Umbilical cord (tissue), 2 donors: Measurements from ENCODE around the gene ZNF511. TPM values are rescaled to one million over a fixed set of nuclear protein-coding genes. Genes with fewer than 3 reads are reported as not detected.

Experiments used
- DNase-seq: peaks from one replicate; pipeline ENCODE4 v3.0.0-alpha.2; 2015; ENCODE audit warnings: low spot score
- total RNA-seq: library from RNA; depleted of rRNA; stranded (reverse); fragments of >200 nt; gene quantifications from one replicate; pipeline ENCODE4 v1.2.3, GENCODE V29; 2014; ENCODE audit warnings: low replicate concordance; ENCODE audit not compliant: insufficient read depth

The ZNF511 gene
- total RNA-seq, 1 donor from 2014 or later: 41.9 TPM

- no peak for DNase-seq
Observed at GRCh38 chr10:133351408-133352318, 42.9 kb downstream of the ZNF511 start.

GRCh38 chr10:133353202-133353959, 44.7 kb downstream of the ZNF511 start:
- DNase-seq: no peak

- no peak for DNase-seq
Observed at GRCh38 chr10:133353988-133354605, 45.4 kb downstream of the ZNF511 start.

- DNase-seq: no peak
Observed at GRCh38 chr10:133354672-133355240, 46.0 kb downstream of the ZNF511 start.

- no peak for DNase-seq
Observed at GRCh38 chr10:133355266-133355665, 46.6 kb downstream of the ZNF511 start.

DNA sequence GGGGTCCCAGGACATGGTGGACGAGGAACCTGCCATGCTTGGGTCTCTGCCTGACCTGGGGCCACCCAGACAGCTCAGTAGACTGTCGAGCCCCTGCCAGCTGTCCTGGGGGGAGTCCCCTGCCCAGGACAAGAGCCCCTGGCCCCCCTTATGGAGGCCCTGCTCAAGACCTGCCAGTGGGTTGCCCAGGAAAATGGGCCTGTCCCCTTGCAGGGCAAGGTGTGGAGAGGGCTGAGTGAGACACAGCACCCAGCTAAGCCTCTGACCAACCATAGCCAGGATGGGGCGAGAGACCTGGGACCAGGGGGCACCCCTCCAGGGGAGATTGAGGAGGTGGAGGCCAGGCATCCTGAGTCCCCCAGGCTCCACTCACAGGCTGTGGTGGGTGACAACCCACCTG, 47.3 kb downstream of the ZNF511 start:
- DNase-seq: no peak

- no peak for DNase-seq
Observed at GRCh38 chr10:133356549-133357284, 48.0 kb downstream of the ZNF511 start.

DNA sequence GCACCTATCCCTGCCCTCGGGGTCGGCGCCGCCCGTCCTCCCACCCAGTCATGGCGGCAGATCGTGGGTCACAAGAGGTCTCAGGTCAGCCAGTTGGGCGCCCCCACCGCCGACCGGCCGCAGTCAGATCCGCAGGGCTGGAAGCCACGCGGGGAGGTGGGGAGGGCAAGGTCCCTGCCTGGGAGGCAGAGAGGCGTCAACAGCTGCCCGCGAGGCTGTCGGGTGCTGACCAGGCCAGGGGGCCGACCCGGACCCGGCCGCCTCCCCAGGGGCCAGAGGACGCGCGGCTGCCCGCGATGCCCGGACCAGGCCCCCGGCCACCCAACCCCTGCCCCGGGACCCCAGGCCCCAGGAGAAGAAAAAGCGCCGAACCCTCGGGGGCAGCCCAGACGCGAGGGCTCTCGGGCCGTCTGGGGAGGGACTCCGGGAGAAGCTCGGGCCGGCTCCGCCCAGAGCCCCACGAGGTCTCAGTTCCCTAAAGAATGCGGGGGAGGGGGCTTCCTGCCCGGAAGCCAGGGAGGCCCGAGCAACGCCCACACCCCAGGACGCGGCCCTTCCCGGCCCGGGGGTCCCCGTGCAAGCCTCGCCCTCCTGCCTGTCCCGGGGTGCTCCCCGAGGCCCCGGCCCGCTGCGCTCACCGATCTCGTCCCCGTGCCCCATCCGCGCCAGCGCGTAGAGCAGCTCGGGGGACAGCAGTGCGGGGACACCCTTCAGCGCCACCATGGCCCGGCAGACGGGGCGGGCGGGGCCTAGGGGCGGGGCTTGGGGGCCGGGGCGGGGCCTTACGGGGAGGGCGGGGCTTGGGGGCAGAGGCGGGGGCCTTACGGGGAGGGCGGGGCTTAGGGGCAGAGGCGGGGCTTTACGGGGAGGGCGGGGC, 48.8 kb downstream of the ZNF511 start, which contains the start of gene FUOM:
Gene FUOM (minus strand): TSS at position 735 of the 877 bp plus-strand sequence. CDS start 12 bp downstream, at position 723.
- peak; percentile 38 for DNase-seq

GRCh38 chr10:133358162-133358924, 49.6 kb downstream of the ZNF511 start:
- DNase-seq: no peak

DNA sequence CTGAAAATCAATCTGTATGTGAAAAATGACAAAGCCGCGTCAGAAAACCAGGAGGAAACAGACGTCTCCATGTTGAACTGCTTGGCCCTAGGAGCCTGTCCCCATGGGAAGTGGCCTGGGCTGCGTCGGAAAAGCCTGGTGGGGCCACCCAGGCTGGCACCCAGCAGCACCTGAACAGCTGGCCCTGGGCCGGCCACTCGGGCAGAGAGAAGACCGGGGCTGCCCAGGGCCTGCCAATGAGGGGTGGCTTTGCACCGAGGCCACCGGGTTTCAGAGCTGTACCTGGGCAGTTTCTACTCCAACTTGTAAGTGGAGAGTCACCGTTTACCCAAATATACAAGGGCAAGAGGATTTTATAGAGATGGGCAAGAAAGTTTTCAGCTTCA, 50.2 kb downstream of the ZNF511 start:
- DNase-seq: no peak

GRCh38 chr10:133359554-133359971, 50.8 kb downstream of the ZNF511 start:
- peak; percentile 43 for DNase-seq

DNA sequence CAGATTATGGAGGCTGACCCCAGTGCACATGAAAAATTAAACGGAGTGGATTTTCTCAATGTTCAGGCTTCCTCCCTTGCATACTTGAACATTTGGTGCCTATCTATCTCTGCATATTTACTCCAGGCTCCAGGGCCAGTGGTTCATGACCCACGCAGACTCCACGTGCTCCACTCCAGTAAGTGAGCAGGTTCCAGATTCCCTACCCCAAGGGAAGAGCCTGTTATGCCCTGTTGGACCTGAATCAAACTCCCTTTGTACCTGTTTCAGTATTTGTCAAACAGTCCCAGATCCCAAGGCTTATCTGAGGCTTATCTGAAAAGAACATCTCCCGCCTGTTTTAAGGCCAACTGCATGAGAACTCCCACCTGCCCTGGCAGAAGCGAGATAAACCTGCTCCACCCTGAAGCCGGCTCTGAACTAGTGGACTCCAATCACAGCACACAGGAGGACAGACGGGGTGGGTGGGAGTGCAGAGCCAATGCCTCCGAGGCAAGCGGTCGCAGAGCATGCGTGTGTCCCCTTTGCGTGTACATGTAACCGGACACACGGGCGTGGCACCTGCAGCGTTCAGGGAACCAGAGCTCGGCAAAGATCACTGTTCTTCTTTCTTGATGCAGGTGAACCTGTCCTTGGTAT, 51.4 kb downstream of the ZNF511 start:
- DNase-seq: peak; percentile 21

DNA sequence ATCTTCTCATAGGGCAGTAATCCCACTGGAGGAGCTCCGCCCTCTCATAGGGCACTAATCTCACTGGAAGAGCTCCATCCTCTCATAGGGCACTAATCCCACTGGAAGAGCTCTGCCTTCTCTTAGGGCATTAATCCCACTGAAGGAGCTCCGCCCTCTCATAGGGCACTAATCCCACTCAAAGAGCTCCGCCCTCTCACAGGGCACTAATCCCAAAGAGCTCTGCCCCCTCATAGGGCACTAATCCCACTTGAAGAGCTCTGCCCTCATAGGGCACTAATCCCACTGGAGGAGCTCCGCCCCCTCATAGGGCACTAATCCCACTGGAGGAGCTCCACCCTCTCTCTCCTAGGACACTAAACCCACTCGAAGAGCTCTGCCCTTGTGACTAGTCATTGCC, 52.5 kb downstream of the ZNF511 start:
- DNase-seq: no peak

GRCh38 chr10:133361773-133362441, 53.2 kb downstream of the ZNF511 start:
- no peak for DNase-seq
